IPS DF 6.9 (cell line): ENCODE measurements around the gene SLC5A2.
"Not testable (repeated sequence)": the region's sequence is repeated elsewhere in the genome, so short reads cannot be mapped to it uniquely, and the experiment has no call there.

ENCODE experiments used
- DNase-seq: peaks from one replicate; pipeline ENCODE4 v3.0.0-alpha.2; 2013; ENCODE audit warnings: low read depth, low spot score
- H3K27ac ChIP-seq: one replicate; pipeline ENCODE4 v1.5.1; 2013; ENCODE audit warnings: low read length, control low read depth
- H3K27me3 ChIP-seq: 2 replicates; pipeline ENCODE4 v1.6.1; 2013; ENCODE audit warnings: mild to moderate bottlenecking, low read length; ENCODE audit not compliant: control insufficient read depth, insufficient read depth
- H3K36me3 ChIP-seq: 2 replicates; pipeline ENCODE4 v1.6.1; 2013; ENCODE audit warnings: low read length; ENCODE audit not compliant: control insufficient read depth, insufficient read depth
- H3K4me1 ChIP-seq: 2 replicates; pipeline ENCODE4 v1.6.1; 2013; ENCODE audit warnings: low read length; ENCODE audit not compliant: control insufficient read depth, insufficient read depth
- H3K4me3 ChIP-seq: 2 replicates; pipeline ENCODE4 v1.5.1; 2013; ENCODE audit warnings: mild to moderate bottlenecking, low read length
- H3K9me3 ChIP-seq: 2 replicates; pipeline ENCODE4 v1.6.1; 2013; ENCODE audit warnings: low read length, inconsistent platforms; ENCODE audit not compliant: control insufficient read depth, insufficient read depth
- WGBS: extraction: QIAGEN DNeasy Blood & Tissue Kit; methylation state at CpG from one replicate; pipeline ENCODE4 v1.1.7; 2013; ENCODE audit warnings: mixed read lengths, missing lambda C conversion rate; ENCODE audit not compliant: insufficient read length, insufficient coverage; 5-methylcytosine and 5-hydroxymethylcytosine counted together

SLC5A2 gene

GRCh38 chr16:31483081-31483480, at the start of gene SLC5A2:
Gene SLC5A2, plus strand, starts transcription at chr16:31483123. Its CDS starts 14 bp downstream, at chr16:31483137.
- peaks cover 3% of the 10 kb centered on the region; the same call in 1 of the 2 replicates for H3K4me1 ChIP-seq
- no peak within 1 kb of the TSS for H3K27ac ChIP-seq
- no peak for DNase-seq
- no peaks in the 10 kb centered on the region for H3K36me3 ChIP-seq
- no peak within 1 kb of the TSS for H3K4me3 ChIP-seq
- peaks cover 6% of the 10 kb centered on the region; the same call in 1 of the 2 replicates for H3K27me3 ChIP-seq
- H3K9me3 ChIP-seq = no peaks in the 10 kb centered on the region
- WGBS = no CpG with 5 or more reads among the region's 4 CpGs

- Histone ChIP-seq H3K36me3 (no peaks in the 10 kb centered on the region), H3K4me3 (no peak overlapping the region), H3K27me3 (no peaks in the 10 kb centered on the region), H3K27ac (no peak overlapping the region), H3K4me1 (no peaks in the 10 kb centered on the region), H3K9me3 (no peaks in the 10 kb centered on the region)
- DNase-seq = no peak
- WGBS = no CpG with 5 or more reads among the region's 47 CpGs
Observed at GRCh38 chr16:31435341-31436220, 47.3 kb upstream of the SLC5A2 start.

- Histone ChIP-seq H3K36me3 (no peaks in the 10 kb centered on the region), H3K27me3 (no peaks in the 10 kb centered on the region), H3K4me3 (no peak overlapping the region), H3K9me3 (no peaks in the 10 kb centered on the region), H3K4me1 (no peaks in the 10 kb centered on the region), H3K27ac (no peak overlapping the region)
- no CpG with 5 or more reads among the region's 44 CpGs for WGBS
- DNase-seq = no peak
Observed at GRCh38 chr16:31436221-31437045, 46.5 kb upstream of the SLC5A2 start.

GRCh38 chr16:31438414-31438813, 44.5 kb upstream of the SLC5A2 start:
- H3K36me3 ChIP-seq = no peaks in the 10 kb centered on the region
- H3K27me3 ChIP-seq = no peaks in the 10 kb centered on the region
- DNase-seq = no peak
- no peak overlapping the region for H3K4me3 ChIP-seq
- no peaks in the 10 kb centered on the region; the same call in 1 of the 2 replicates for H3K4me1 ChIP-seq
- H3K9me3 ChIP-seq = no peaks in the 10 kb centered on the region
- no peak overlapping the region for H3K27ac ChIP-seq
- WGBS = no CpG with 5 or more reads among the region's 2 CpGs

GRCh38 chr16:31439023-31439422, 43.9 kb upstream of the SLC5A2 start:
- H3K4me1 ChIP-seq, DNase-seq, H3K9me3 ChIP-seq, H3K27me3 ChIP-seq, H3K27ac ChIP-seq, H3K36me3 ChIP-seq, H3K4me3 ChIP-seq: not testable (repeated sequence)
- no CpG with 5 or more reads among the region's 4 CpGs for WGBS

- no peak overlapping the region for H3K4me3 ChIP-seq
- H3K27me3 ChIP-seq = no peaks in the 10 kb centered on the region
- H3K4me1 ChIP-seq = no peaks in the 10 kb centered on the region; the same call in 1 of the 2 replicates
- no peaks in the 10 kb centered on the region for H3K9me3 ChIP-seq
- no CpG with 5 or more reads among the region's 3 CpGs for WGBS
- DNase-seq = no peak
- H3K36me3 ChIP-seq = no peaks in the 10 kb centered on the region
- no peak overlapping the region for H3K27ac ChIP-seq
Observed at GRCh38 chr16:31439519-31439918, 43.4 kb upstream of the SLC5A2 start.

- no peak for DNase-seq
- H3K27ac ChIP-seq = no peak overlapping the region
- no CpG with 5 or more reads among the region's 4 CpGs for WGBS
- no peaks in the 10 kb centered on the region for H3K36me3 ChIP-seq
- no peaks in the 10 kb centered on the region for H3K9me3 ChIP-seq
- H3K4me3 ChIP-seq = no peak overlapping the region
- no peaks in the 10 kb centered on the region for H3K27me3 ChIP-seq
- no peaks in the 10 kb centered on the region; the same call in 1 of the 2 replicates for H3K4me1 ChIP-seq
Observed at GRCh38 chr16:31440516-31441184, 42.3 kb upstream of the SLC5A2 start.

- WGBS = no CpG with 5 or more reads among the region's 34 CpGs
- no peaks in the 10 kb centered on the region for H3K9me3 ChIP-seq
- no peaks in the 10 kb centered on the region for H3K36me3 ChIP-seq
- no peak for DNase-seq
- no peak overlapping the region for H3K27ac ChIP-seq
- no peaks in the 10 kb centered on the region; the same call in 1 of the 2 replicates for H3K4me1 ChIP-seq
- no peaks in the 10 kb centered on the region for H3K27me3 ChIP-seq
- no peak overlapping the region for H3K4me3 ChIP-seq
Observed at GRCh38 chr16:31441956-31442355, 41.0 kb upstream of the SLC5A2 start.

- no CpG with 5 or more reads among the region's 6 CpGs for WGBS
- H3K36me3 ChIP-seq, H3K27me3 ChIP-seq, H3K27ac ChIP-seq, H3K9me3 ChIP-seq, DNase-seq, H3K4me3 ChIP-seq, H3K4me1 ChIP-seq: not testable (repeated sequence)
Observed at GRCh38 chr16:31445931-31446330, 37.0 kb upstream of the SLC5A2 start.

GRCh38 chr16:31451201-31451600, 31.7 kb upstream of the SLC5A2 start:
- Histone ChIP-seq H3K9me3 (no peaks in the 10 kb centered on the region), H3K36me3 (no peaks in the 10 kb centered on the region), H3K4me3 (no peak overlapping the region), H3K27me3 (no peaks in the 10 kb centered on the region), H3K27ac (no peak overlapping the region), H3K4me1 (peaks cover 7% of the 10 kb centered on the region)
- no peak for DNase-seq
- no CpG with 5 or more reads among the region's 5 CpGs for WGBS
